Measurements from ENCODE around the gene TLCD3A. TPM values are rescaled to one million over a fixed set of nuclear protein-coding genes. Genes with fewer than 3 reads are reported as not detected.
A peak's percentile ranks its signal among the peaks of the same experiment; 100 is the strongest.
"Not testable (repeated sequence)": the region's sequence is repeated elsewhere in the genome, so short reads cannot be mapped to it uniquely, and the experiment has no call there.

The TLCD3A gene
- total RNA-seq (2014; rRNA removed; shearing (Covaris generic)) = 11.0 and 12.3 TPM in 2 replicates

DNA sequence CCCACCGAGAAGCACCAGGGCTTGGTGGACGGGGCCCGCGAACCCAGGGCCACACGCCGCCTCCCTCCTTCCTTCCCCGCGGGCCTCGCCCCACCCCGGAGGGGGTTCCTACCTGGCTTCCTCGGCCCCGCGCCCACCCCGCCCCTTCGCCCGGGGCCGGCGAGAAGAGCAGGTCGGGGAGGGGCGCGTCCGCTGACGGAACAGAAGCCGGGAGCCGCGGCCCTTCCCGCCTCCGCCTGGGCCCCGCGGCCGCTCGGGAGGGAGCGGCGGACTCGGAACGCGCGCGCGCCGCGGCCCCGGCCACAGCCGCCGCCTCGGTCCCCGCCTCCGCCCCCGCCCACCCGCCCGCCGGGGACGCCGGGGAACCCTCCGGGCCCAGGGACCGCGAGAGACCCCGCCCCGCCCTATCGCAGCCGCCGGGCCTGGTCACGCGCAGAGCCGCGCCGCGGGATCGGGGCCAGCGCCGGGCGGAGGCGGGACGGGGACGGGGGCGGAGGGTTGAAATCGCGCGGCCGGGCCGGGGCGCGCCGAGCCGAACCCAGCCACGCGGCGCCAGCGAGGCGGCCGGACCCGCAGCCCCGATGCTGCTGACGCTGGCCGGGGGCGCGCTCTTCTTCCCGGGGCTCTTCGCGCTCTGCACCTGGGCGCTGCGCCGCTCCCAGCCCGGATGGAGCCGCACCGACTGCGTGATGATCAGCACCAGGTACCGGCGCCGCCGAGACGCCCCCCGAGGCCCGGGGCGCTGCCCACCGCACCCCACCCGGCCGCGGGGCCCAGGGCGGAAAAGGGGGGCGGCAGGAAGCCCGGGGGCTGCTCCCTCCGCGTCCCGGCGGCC is at the start of gene TLCD3A:
Gene TLCD3A (plus strand): TSS at position 530 of the 835 bp plus-strand sequence. CDS start 52 bp downstream, at position 582.
- no peaks in the 10 kb centered on the region for H3K4me1 ChIP-seq
- H3K36me3 ChIP-seq = no peaks in the 10 kb centered on the region
- H3K27me3 ChIP-seq = no peaks in the 10 kb centered on the region
- H3K9me3 ChIP-seq (replicated peaks) = no peaks in the 10 kb centered on the region
- DNase-seq = peak; percentile 40 to 41
- peak within 1 kb of the TSS; percentile 76 for H3K4me3 ChIP-seq
- H3K27ac ChIP-seq = peak within 1 kb of the TSS; percentile 17; the same call in 1 of the 2 replicates

DNA sequence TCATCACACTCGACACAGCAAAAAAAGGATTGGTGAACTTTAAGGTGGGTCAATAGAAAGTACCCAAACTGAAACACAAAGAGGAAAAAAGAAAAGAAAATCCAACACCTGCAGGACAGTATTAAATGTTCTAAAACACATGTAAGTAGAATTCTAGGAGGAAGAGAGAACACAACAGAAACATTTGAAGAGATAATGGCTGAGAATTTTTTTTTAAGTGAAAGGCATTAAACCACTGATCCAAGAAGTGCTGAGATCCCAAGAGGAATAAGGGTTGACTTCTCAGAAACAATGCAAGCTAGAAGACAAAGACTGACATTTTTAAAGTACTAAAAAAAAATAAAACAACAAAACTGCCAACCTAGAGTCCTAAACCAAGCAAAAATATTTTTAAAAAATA is 49.4 kb upstream of the TLCD3A start:
- Histone ChIP-seq H3K9me3 (replicated peaks) (no peaks in the 10 kb centered on the region), H3K27me3 (no peaks in the 10 kb centered on the region), H3K36me3 (no peaks in the 10 kb centered on the region), H3K27ac (no peak overlapping the region), H3K4me3 (no peak overlapping the region), H3K4me1 (no peaks in the 10 kb centered on the region)
- DNase-seq = no peak

DNA sequence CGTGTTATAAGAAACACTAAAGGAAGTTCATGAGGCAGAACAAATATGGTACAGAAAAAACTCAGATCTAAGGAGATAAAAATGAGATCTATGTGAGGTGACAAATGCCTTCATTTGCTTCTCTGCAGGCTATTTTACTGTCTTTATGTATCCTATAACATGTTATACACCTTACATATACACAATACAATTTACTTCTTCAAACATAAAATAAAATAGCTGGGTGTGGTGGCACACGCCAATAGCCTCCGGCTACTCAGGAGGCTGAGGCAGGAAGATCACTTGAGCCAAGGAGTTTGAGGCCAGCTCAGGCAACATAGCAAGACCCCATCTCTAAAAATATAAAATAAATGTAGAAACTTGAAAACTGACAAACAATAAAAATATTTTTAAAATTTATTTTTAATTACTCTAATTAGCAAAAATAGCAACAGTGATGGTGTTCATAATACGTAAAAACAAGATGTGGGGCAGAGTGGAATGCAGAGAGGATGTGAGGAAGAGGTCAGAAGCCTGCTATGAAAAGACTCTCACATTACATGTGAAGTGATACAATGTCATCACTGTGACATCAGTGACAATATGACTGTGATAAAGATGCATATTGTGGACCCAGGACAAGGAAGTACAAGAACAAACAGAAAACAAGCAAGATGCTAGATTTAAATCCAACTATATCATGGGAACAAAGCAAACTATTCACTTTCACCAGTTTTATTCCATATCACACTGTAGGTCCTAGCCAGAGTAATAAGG is 48.7 kb upstream of the TLCD3A start:
- no peaks in the 10 kb centered on the region for H3K4me1 ChIP-seq
- no peak overlapping the region for H3K4me3 ChIP-seq
- no peak overlapping the region for H3K27ac ChIP-seq
- no peaks in the 10 kb centered on the region for H3K36me3 ChIP-seq
- H3K9me3 ChIP-seq (replicated peaks) = no peaks in the 10 kb centered on the region
- DNase-seq = no peak
- no peaks in the 10 kb centered on the region for H3K27me3 ChIP-seq

DNA sequence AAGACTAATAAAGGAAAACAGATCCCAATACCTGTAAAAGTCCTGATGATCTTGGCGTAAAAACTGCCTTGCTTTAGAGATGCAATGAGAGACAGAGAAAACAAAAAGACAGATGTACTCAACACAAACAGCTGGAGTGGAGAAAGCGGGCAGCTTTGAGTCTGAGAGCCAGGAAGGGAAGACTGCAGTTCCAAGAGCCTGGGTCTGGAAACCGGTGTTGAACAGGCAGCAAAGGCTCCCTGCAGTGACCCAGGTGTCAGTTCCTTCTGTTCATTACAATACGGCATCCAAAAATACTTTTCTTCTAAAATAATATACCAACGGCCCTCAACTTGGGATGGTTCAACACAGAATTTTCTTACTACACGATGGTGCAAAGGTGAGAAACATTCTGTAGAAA is 47.4 kb upstream of the TLCD3A start:
- H3K27ac ChIP-seq = no peak overlapping the region
- no peak overlapping the region for H3K4me3 ChIP-seq
- H3K4me1 ChIP-seq = no peaks in the 10 kb centered on the region
- DNase-seq = no peak
- no peaks in the 10 kb centered on the region for H3K9me3 ChIP-seq (replicated peaks)
- H3K36me3 ChIP-seq = no peaks in the 10 kb centered on the region
- no peaks in the 10 kb centered on the region for H3K27me3 ChIP-seq

DNA sequence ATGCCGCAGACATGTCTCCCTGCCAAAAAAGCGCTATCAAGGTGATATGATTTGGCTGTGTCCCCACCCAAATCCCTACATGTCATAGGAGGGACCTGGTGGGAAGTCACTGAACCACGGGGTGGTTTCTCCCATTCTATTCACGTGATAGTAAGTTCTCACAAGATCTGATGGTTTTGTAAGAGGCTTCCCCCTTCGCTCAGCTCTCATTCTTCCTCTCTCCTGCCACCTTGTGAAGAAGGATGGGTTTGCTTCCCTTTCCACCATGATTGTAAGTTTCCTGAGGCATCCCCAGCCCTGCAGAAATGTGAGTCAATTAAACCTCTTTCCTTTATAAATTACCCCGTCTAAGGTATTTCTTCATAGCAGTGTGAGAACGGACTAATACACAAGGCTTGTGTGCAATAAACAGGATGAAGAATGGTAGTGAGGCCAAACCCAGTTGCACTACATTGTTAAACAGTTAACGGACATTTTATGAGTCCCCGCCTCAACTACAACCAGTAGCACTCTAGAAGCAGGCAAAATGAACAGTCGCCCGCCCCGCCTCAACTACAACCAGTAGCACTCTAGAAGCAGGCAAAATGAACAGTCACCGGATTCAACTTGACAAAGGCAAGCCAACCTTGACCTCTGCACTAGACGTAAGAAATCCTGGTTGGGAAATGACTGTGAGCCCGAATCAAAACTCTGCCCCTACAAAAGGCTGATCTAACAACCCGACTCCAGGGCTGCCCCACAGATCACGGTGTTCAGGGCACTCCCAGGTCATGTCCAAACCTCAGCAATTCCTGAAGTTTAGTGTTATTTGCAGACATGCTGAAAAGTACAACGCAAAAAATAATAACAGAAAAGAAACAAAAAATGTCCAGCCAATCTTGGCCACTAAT is 44.1 kb upstream of the TLCD3A start:
- Histone ChIP-seq H3K4me3 (no peak overlapping the region), H3K27me3 (no peaks in the 10 kb centered on the region), H3K27ac (no peak overlapping the region), H3K36me3 (no peaks in the 10 kb centered on the region), H3K4me1 (no peaks in the 10 kb centered on the region), H3K9me3 (replicated peaks) (no peaks in the 10 kb centered on the region)
- DNase-seq = peak; percentile 4 to 43

DNA sequence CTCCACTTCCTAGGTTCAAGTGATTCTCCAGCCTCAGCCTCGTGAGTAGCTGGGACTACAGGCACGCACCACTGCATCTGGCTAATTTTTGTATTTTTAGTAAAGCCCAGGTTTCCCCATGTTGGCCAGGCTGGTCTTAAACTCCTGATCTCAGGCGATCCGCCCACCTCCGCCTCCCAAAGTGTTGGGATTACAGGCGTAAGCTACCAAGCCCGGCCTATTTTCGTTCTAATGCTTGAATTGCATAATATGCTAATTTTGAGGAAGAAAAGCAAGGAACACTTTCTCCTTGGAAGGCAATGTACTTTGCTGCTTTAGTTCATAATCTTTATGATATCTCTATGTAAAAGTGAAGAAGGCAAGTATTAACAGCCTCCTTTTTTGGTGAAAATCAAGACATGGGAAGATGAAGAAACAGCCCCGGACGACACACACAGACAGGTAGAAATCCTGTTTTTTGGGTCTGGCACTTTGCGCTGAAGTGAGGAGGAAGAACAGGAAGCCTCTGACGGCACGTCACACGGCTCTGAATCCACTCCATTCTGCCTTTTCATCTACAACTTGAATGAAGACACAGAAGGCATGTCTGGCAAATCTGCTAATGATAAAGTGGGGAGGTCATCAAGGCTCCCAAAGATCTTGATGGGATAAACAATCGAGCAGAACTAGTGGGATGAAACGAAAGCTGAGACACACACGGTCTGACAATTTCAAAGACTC is 42.7 kb upstream of the TLCD3A start:
- no peaks in the 10 kb centered on the region for H3K9me3 ChIP-seq (replicated peaks)
- H3K4me1 ChIP-seq = no peaks in the 10 kb centered on the region
- H3K4me3 ChIP-seq = no peak overlapping the region
- H3K27me3 ChIP-seq = no peaks in the 10 kb centered on the region
- H3K36me3 ChIP-seq = no peaks in the 10 kb centered on the region
- DNase-seq = no peak
- no peak overlapping the region for H3K27ac ChIP-seq

DNA sequence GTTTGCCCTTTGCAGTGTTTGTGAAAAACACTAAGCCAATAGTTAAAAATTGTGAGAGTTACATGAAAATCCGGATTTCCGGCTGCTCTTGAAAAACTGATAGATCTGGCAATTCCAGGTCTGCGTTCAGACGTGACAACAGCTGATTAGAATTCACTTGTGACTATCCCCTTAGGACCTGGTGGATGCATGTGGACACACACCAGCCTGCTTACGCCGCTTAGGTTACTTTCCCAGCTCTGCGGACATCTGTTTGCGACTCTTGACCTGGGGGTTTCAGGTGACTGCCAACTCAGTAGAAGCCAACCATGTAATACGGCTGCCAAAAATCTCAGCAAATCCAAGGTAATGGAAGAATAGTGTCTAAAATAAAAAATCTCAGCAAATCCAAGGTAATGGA is 42.0 kb upstream of the TLCD3A start:
- Histone ChIP-seq H3K4me3 (no peak overlapping the region), H3K27ac (no peak overlapping the region), H3K36me3 (no peaks in the 10 kb centered on the region), H3K27me3 (no peaks in the 10 kb centered on the region), H3K4me1 (no peaks in the 10 kb centered on the region), H3K9me3 (replicated peaks) (no peaks in the 10 kb centered on the region)
- DNase-seq = no peak

DNA sequence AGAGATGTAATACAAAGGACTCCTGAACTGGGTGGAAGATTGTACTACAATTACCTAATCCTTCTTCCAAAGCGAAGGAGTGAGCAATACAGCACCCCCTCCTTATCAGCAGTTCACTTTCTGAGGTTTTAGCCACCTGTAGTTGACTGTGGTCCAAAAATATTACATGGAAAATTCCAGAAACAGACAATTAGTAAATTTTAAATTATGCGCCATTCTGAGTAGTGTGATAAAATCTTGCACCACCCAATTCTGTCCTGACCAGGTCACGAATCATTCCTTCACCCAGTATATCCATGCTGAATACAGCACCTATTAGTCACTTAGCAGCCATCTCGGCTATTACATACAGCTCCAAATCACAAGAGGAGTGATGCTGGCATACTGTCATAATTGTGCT is 41.0 kb upstream of the TLCD3A start:
- no peak for DNase-seq
- Histone ChIP-seq H3K27me3 (no peaks in the 10 kb centered on the region), H3K9me3 (replicated peaks) (no peaks in the 10 kb centered on the region), H3K4me1 (no peaks in the 10 kb centered on the region), H3K4me3 (no peak overlapping the region), H3K27ac (no peak overlapping the region), H3K36me3 (no peaks in the 10 kb centered on the region)

DNA sequence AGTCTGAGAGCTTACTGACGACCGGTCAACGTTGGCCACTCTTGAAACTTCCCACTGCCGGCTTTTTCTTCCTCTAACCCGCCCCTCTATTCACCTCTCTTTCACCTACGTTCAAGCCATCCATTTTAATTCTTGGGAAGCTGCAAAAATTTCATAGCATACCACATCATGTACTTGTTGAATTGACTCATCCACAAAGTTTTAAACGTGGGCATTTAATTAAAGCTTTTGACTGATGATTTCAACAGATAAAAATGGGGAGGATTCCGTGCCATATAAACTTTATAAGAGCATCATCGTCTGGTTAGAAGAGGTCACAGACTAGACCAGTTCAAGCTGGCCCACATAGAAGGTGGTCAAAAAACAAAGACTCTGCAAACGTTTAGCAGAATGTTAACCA is 40.3 kb upstream of the TLCD3A start:
- no peak for DNase-seq
- H3K4me1 ChIP-seq = no peaks in the 10 kb centered on the region
- no peaks in the 10 kb centered on the region for H3K9me3 ChIP-seq (replicated peaks)
- no peaks in the 10 kb centered on the region for H3K27me3 ChIP-seq
- H3K36me3 ChIP-seq = no peaks in the 10 kb centered on the region
- no peak overlapping the region for H3K4me3 ChIP-seq
- no peak overlapping the region for H3K27ac ChIP-seq

DNA sequence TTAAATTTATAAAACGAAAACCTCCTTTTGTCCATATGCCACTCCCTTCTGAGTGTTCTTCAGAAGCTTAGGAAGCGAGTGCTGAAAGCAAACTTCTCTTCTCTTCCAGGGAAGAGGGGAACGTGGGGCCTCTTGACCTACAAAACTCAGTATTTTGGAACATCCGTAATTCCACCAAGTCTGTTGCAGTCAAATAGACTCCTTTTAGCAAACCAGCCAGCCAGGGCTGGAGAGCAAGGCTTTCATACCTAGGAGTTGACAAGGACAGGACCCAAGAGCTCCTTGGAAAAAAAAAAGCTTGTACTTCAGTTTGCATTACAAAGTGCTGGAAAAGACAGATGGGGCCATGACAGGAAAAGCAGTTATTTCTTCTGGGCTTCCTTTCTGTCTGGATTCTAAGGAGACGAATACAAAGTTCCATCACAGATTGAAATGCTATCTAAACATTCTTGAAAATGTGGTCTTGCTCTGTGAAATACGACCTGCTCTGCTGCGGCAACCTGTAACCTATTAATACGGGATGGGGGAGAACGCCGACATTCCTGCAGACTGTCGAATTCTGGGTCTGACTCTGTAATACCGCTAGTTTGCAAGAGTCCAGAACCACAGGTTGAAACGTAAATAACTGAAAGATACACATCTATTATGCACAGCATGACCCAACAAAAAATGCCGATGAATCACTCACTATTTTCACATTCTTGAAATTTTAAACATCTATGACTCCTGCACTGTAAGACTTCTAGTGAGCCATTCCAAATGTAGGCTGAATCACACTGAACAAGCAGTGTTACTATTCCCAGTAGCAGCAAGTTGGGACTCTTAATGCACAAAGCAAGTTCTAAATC is 38.4 kb upstream of the TLCD3A start:
- Histone ChIP-seq H3K4me1 (no peaks in the 10 kb centered on the region), H3K27ac (no peak overlapping the region), H3K27me3 (no peaks in the 10 kb centered on the region), H3K9me3 (replicated peaks) (no peaks in the 10 kb centered on the region), H3K4me3 (no peak overlapping the region), H3K36me3 (no peaks in the 10 kb centered on the region)
- DNase-seq = no peak

DNA sequence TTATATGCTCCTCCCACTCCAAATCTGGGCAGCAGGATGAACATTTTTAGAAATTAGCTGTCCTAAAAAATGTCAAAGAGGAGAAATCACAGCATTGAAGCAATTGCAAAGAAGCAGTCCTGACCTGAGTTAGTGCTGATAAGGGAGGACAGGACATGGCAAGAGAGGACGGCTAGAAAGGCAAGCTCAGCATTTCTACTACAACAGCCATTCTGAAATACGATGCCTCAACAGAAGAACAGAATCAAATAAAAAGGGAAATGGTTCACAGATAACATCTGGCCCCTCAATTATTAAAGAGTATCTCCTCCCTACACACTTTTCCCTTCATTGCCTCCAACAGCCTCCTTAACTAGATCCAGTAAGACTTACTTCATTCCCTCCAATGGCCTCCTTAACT is 36.0 kb upstream of the TLCD3A start:
- no peak for DNase-seq
- no peaks in the 10 kb centered on the region for H3K4me1 ChIP-seq
- H3K36me3 ChIP-seq = no peaks in the 10 kb centered on the region
- H3K27me3 ChIP-seq = no peaks in the 10 kb centered on the region
- no peak overlapping the region for H3K27ac ChIP-seq
- H3K4me3 ChIP-seq = no peak overlapping the region
- no peaks in the 10 kb centered on the region for H3K9me3 ChIP-seq (replicated peaks)

DNA sequence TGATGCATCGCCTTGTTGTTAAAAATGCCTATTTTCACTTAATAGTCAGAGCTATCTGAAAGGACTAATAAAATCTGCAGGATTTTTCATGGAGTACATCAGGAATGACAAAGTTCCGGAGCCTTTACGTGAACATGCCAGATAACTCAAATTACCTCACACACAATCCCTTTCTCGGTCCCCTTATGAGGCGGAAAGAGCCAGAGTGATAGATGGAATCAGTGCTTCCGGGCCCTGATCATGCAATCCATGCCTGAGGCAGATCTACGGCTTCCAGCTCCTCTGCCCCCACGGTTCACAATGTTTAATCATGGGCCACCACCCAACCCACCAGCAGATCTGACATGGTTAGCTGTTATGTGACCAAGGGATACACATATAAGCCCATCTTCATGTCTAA is 34.7 kb upstream of the TLCD3A start:
- no peak overlapping the region for H3K4me3 ChIP-seq
- H3K27ac ChIP-seq = no peak overlapping the region
- no peaks in the 10 kb centered on the region for H3K27me3 ChIP-seq
- no peaks in the 10 kb centered on the region for H3K4me1 ChIP-seq
- no peaks in the 10 kb centered on the region for H3K36me3 ChIP-seq
- DNase-seq = no peak
- no peaks in the 10 kb centered on the region for H3K9me3 ChIP-seq (replicated peaks)

DNA sequence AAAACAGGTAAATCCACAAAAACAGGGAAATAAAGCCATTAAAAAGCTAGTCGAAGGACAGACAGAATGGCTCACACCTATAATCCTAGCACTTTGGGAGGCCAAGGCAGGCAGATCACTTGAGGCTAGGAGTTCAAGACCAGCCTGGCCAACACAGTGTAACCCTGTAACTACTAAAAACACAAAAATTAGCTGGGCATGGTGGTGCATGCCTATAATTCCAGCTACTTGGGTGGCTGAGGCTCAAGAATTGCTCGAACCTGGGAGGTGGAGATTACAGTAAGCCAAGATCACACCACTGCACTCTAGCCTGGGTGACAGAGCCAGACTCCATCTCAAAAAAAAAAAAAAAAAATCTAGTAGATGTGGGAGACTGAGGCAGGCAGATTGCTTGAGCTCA is 34.3 kb upstream of the TLCD3A start:
- not testable (repeated sequence) for H3K9me3 ChIP-seq (replicated peaks); H3K4me1 ChIP-seq; H3K36me3 ChIP-seq; H3K27ac ChIP-seq; DNase-seq; H3K27me3 ChIP-seq; H3K4me3 ChIP-seq
